ENCODE measurements around the gene NPBWR2.

Gene NPBWR2

GRCh38 chr20:64071341-64072332 is 35.7 kb downstream of the NPBWR2 start:
- no peak for DNase-seq

DNA sequence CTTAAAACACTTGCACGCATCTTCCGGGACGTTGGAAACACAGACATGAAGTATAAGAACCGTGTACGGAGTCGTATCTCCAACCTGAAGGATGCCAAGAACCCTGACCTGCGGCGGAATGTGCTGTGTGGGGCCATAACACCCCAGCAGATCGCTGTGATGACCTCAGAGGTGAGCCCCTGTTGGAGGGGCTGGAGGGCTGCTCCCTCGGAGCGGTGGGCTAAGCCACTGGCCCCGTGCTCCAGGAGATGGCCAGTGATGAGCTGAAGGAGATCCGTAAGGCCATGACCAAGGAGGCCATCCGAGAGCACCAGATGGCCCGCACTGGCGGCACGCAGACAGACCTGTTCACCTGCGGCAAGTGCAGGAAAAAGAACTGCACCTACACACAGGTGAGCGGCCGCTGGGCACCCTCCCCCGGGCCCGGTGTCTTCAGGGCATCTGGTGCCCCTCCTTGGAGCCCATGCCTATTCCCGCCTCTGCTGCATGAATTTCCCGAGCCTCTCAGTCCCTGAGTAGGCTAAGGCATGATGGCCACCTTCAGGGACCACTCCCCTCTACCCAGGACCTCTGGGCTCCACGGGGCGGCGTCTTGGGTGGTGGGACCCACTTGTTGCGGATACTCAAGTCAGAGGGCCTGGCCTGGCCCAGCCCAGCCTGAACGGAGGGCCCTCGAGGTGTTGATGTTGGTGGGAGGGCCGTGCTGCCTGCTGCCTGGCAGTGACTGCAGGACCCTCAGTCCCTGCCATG is 36.9 kb downstream of the NPBWR2 start:
- DNase-seq: no peak

- DNase-seq: no peak
These were observed 37.6 kb downstream of the NPBWR2 start for GRCh38 chr20:64069614-64070243.

DNA sequence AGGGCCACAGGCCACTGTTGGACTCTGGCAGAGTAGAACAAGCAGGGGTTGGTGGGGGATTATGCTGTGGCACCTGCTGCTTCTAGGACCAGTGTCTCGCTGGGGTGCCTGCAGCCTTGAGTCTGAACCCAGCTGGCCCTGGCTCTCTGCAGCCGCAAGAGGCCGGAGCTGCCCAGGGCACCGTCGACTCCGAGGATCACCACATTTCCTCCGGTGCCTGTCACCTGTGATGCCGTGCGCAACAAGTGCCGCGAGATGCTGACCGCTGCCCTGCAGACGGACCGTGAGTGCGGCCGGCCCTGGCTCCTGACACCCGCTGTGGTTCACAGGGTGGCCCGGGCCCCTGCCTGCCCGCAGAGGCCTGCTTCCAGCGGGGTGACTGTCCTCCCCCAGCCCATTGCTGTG is 38.2 kb downstream of the NPBWR2 start:
- no peak for DNase-seq

- DNase-seq: no peak
These were observed 38.8 kb downstream of the NPBWR2 start for GRCh38 chr20:64068386-64069208.

GRCh38 chr20:64067733-64068307 is 39.5 kb downstream of the NPBWR2 start:
- no peak for DNase-seq

- DNase-seq: no peak
These were observed 40.2 kb downstream of the NPBWR2 start for GRCh38 chr20:64067005-64067632.

DNA sequence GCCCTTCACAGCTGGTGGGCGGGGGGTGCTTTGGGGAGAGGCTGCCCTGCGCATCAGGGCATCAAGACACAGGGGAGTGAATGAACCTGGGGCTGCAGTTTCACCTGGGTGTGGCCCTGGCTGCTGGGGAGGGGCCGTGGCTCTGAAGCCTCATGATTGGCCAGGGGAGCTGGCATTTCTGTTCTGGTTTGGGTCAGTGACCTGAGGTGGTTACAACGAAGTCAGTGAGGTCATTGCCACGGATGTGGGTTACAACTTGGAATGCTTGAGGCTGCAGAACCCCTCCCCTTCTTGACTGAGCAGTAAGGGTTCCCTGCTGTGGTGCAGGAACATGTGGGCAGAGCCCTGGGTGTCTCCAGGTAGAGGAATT is 41.4 kb downstream of the NPBWR2 start:
- no peak for DNase-seq

DNA sequence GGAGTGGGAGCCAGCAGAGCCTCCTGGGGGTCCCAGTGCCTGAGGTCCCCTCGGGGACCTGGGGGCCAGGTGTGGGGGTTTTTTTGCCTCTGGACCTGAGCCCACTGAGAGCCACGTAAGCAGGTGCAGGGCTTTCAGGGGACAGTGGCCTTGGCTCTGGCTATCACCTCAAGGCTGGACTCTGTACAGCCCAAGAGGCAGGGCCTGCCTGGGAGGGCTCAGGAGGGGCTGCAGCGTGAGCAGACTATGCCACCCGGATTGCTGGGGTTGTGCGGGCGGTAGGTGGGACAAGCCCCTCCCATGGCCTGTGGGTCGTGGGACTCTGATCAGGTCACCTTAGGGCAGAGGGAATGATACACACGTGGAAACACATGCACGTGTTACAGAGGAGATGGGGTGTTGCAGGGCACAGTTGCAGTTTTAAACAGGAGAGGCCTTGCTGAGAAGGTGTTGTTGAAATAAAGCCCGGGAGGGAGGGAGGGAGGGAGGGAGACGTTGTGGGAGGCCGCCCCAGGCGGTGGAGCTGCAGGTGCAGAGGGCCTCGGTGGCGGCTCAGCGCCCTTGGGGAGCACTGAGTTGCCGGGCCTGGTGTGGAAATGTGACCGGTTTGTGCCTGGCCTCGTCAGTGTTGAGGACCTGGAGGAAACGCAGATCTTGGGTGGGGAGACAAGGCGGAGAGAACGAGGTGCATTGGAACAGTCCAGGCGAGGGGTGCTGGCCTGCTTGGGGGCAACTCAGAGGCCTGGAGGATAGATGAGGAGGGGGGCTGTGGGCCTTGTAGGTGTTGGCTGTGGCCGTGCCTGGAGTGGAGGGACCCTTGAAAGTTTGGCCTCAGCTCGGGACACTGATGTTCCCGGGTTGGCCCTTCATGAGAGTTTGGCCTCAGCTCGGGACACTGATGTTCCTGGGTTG is 42.0 kb downstream of the NPBWR2 start:
- no peak for DNase-seq

DNA sequence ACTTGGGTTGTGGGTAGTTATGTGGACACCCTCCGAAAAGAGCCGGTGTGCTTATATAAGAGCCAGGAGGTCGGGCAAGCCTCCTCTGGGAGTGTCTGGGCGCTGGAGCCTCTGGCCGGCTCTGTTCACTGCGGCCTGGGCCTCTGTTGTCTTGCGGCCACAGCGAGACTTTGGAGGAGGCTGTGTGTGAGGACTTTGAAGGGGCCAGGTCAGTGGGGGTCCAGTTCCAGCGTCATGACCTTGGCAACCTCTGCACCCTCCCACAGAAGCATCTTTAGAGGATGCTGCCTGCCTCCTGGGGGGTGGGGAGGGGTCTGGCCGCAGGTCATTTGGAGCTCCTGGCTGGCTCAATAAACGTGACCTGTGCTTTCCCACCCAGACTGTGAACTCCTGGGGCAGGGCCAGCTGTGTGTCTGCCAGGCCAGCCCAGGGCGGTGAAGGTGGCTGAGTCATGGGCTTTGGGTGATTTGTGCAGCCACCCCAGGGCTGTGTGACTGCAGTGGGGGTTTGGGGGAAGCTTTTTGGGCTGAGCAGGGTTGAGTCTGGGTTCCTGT is 43.1 kb downstream of the NPBWR2 start:
- DNase-seq: no peak

- DNase-seq: no peak
These were observed 43.8 kb downstream of the NPBWR2 start for GRCh38 chr20:64063389-64064144.

DNA sequence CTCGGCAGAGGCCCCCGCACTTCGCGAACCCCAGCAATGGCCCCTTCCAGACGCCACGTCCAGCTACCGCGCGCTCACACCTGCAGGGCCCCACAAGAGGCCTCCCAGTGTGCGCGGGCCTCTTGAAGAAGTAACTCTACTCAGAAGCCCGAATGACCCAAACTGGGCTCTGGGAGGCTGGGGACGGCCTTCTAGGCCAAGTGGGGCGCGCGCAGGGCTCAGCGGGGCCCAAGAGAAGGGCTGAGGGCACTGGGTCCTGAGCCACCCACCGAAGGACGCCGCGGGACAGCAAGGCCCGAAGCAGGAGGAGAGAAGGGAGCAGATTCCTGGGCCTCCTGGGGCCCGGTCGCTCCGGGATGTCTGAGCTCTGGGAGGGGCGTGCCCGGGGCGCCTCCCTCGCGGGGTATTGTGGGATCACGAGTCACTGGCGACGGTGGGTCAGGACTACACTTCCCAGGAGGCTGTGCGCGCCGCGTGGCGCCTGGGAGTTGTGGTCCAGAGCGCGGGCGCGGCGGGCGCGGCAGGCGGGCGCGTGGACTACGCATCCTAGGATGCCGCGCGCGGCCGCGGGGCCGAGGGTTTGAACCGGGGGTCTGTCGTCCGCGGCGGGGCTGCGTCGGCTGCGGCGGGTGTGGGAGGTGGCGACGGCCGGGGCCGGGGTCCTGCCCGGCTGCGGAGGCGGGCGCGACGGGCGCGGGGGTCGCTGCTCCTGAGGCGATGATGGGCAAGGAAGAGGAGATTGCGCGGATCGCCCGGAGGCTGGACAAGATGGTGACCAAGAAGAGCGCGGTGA is 44.6 kb downstream of the NPBWR2 start, which contains the start of gene TCEA2:
Gene TCEA2 (plus strand): TSS at position 603 of the 793 bp plus-strand sequence. CDS start 115 bp downstream, at position 718.
- DNase-seq: peak; percentile 94

- no peak for DNase-seq
These were observed 45.1 kb downstream of the NPBWR2 start for GRCh38 chr20:64062276-64062595.

- DNase-seq: no peak
These were observed 48.8 kb downstream of the NPBWR2 start for GRCh38 chr20:64058536-64058935.

- DNase-seq: peak; percentile 85
These were observed 49.5 kb downstream of the NPBWR2 start for GRCh38 chr20:64057628-64058498.

GRCh38 chr20:64056889-64057627 is 50.3 kb downstream of the NPBWR2 start:
- DNase-seq: no peak

DNA sequence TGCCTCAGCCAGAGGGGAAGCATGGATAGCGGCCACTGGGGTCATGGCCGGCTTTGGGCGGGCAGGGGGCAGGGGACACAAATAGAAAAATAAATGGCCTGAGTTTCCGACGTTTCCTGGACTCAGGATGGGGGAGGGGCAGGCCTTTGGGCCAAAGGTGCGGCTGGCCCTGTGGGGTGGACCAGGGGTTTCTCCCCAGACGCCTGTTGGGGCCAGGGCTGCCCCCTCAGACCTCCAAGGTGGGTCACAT is 50.8 kb downstream of the NPBWR2 start:
- no peak for DNase-seq

Data from stimulated activated CD4-positive, alpha-beta T cell treated with anti-CD3 and anti-CD28 coated beads, Interleukin-12 subunit alpha, Interleukin-12 subunit beta, amount 100 ng/mL, for 4 hours (primary cell).